ENCODE measurements around the gene TXN2. TPM values are rescaled to one million over a fixed set of nuclear protein-coding genes. Genes with fewer than 3 reads are reported as not detected.
A peak's percentile ranks its signal among the peaks of the same experiment; 100 is the strongest.

Gene TXN2
- total RNA-seq, 1 experiment from 2014 or later = 58.6 TPM

DNA sequence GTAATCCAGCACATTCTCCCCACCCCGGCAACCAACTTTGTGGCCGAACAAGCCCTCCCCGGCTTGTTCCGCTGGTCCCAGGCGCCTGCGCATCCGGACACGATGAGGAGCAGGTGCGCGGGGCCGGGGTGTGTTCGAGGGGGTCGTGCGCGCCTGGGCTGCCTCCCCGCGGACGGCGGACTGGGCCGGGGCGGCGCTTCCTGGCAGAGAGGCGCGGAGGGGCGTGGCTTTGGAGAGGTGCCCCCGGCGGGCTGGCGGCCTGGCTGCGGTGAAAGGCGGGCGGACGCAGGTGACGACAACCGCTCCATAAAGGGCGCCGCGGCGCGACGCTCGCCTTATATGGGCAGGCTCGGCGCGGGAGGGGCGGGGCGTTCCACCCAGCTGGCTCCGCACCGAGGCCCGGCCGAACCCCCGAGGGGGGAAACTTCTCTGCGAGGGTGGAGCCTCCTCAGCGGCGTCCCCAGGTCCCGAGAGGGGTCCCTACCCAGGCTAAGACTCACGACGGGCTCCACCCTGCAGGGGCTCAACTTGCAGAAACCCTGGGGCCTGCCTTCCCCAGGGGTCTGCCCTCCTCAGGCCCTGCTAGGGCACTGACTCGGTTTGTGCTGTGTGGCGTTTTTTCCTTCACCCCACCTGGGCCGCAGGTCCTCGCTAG lies 26.4 kb downstream of the TXN2 start:
- peak overlapping the region; percentile 55 for H3T11ph ChIP-seq (ENCODE audit: low read length)
- WGBS (ENCODE audit: extremely low coverage, insufficient read length, low lambda C conversion rate) = no CpG with 5 or more reads among the region's 61 CpGs
- peaks cover 27 to 38% of the 10 kb centered on the region in 2 experiments for H3K4me1 Mint-ChIP-seq
- H3K27me3 Mint-ChIP-seq (ENCODE audit: low read depth) = peaks cover 1% of the 10 kb centered on the region; the same call in 1 of the 2 replicates
- no peaks in the 10 kb centered on the region for H3K79me1 ChIP-seq (ENCODE audit: insufficient read depth, low read depth, low read length, poor library complexity, severe bottlenecking)
- peak overlapping the region; percentile 63 for H3K9ac ChIP-seq (ENCODE audit: extremely low read depth, insufficient read length, low read length)
- peak overlapping the region; percentile 65 for H2BK20ac ChIP-seq (ENCODE audit: low read depth, low read length, poor library complexity, severe bottlenecking)
- no peak overlapping the region for H4K5ac ChIP-seq (ENCODE audit: insufficient read length, low read depth, low read length)
- H3K18ac ChIP-seq (ENCODE audit: insufficient read length, low read depth, low read length) = peak overlapping the region; percentile 99
- H3K4me3 Mint-ChIP-seq = peak overlapping the region; percentile 55 to 64; a peak in 4 of 5 replicates
- H2BK15ac ChIP-seq (ENCODE audit: low read depth, low read length) = no peak overlapping the region
- no peak overlapping the region for H4K91ac ChIP-seq (ENCODE audit: insufficient read length, low read depth, low read length)
- H2BK120ac ChIP-seq (ENCODE audit: low read depth, low read length, poor library complexity, severe bottlenecking) = peak overlapping the region; percentile 94
- DNase-seq = peak; percentile 98
- no peak overlapping the region for H3K27ac ChIP-seq (ENCODE audit: insufficient read length, low read depth, low read length)
- H3K4me1 ChIP-seq (ENCODE audit: insufficient read depth, low read length) = no peaks in the 10 kb centered on the region; the same call in 1 of the 2 replicates
- no peaks in the 10 kb centered on the region; a peak in 2 of 5 replicates for H3K9me3 Mint-ChIP-seq
- H3K36me3 Mint-ChIP-seq (ENCODE audit: insufficient read depth in 1 of 3, low read depth in 3 of 3) = no peaks in the 10 kb centered on the region; a peak in 1 of 7 replicates
- H2AFZ ChIP-seq (ENCODE audit: low read length) = no peak overlapping the region
- no peaks in the 10 kb centered on the region for H3K79me2 ChIP-seq (ENCODE audit: insufficient read depth, low read length)
- no peak overlapping the region for H4K8ac ChIP-seq (replicated peaks; ENCODE audit: insufficient read length, low read depth, low read length)
- no peak overlapping the region for H2BK5ac ChIP-seq (ENCODE audit: insufficient read length, low read length)
- H3K9me3 ChIP-seq (ENCODE audit: control insufficient read depth, low read depth, low read length) = no peaks in the 10 kb centered on the region
- no peak overlapping the region for H2BK12ac ChIP-seq (ENCODE audit: insufficient read length, low read depth, low read length)
- H3K4me2 ChIP-seq (ENCODE audit: insufficient read depth, insufficient read length, low read length) = peak overlapping the region; percentile 59
- TF ChIP-seq, protein P1, sequence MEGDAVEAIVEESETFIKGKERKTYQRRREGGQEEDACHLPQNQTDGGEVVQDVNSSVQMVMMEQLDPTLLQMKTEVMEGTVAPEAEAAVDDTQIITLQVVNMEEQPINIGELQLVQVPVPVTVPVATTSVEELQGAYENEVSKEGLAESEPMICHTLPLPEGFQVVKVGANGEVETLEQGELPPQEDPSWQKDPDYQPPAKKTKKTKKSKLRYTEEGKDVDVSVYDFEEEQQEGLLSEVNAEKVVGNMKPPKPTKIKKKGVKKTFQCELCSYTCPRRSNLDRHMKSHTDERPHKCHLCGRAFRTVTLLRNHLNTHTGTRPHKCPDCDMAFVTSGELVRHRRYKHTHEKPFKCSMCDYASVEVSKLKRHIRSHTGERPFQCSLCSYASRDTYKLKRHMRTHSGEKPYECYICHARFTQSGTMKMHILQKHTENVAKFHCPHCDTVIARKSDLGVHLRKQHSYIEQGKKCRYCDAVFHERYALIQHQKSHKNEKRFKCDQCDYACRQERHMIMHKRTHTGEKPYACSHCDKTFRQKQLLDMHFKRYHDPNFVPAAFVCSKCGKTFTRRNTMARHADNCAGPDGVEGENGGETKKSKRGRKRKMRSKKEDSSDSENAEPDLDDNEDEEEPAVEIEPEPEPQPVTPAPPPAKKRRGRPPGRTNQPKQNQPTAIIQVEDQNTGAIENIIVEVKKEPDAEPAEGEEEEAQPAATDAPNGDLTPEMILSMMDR (conservative IDR thresholded peaks at IDR 0.05) = no peak
- H3K23me2 ChIP-seq (ENCODE audit: insufficient read length, low read depth, low read length, poor library complexity, severe bottlenecking) = peaks cover 9% of the 10 kb centered on the region
- no peak overlapping the region for H3K56ac ChIP-seq (ENCODE audit: insufficient read length, low read depth, low read length)
- H3K27me3 ChIP-seq (ENCODE audit: insufficient read depth, low read length) = no peaks in the 10 kb centered on the region
- peak overlapping the region in 2 of 3 experiments; percentile 61; a peak in 1 of 7 replicates for H3K27ac Mint-ChIP-seq
- H3K4ac ChIP-seq (ENCODE audit: low read depth, low read length) = peak overlapping the region; percentile 15; the same call in 1 of the 2 replicates
- H2AK5ac ChIP-seq (ENCODE audit: insufficient read length, low read length) = no peak overlapping the region
- peak overlapping the region; percentile 96 for H3K14ac ChIP-seq (ENCODE audit: insufficient read depth, low read length)
- H3K23ac ChIP-seq (ENCODE audit: insufficient read length, low read depth, low read length) = no peak overlapping the region
- H4K20me1 ChIP-seq (ENCODE audit: control insufficient read depth, insufficient read depth, insufficient read length) = no peaks in the 10 kb centered on the region
